ENCODE results near the gene PM20D1. TPM values are rescaled to one million over a fixed set of nuclear protein-coding genes. Genes with fewer than 3 reads are reported as not detected.
"Not testable (repeated sequence)": the region's sequence is repeated elsewhere in the genome, so short reads cannot be mapped to it uniquely, and the experiment has no call there.

Gene PM20D1
- total RNA-seq, 2 donors from 2014 or later: 0.14 TPM; not detected in 1

DNA sequence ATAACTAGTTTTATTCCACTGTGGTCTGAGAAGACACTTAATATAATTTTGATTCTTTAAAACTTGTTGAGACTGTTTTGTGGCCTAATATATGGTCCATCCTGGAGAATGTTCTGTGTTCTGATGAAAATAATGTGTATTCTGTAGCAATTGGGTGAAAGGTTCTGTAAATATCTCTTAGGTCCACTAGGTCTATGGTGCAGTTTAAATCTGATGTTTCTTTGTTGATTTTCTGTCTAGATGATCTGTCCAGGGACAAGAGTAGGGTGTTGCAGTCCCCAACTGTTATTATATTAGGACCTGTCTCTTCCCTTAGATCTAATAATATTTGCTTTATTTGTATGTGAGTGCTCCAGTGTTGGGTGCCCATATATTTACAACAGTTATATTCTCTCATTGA is 33.9 kb upstream of the PM20D1 start:
- no peak for DNase-seq (ENCODE audit: low spot score)
- no peak for TF ChIP-seq CTCF (IDR thresholded peaks at IDR 0.05)
- H3K27me3 ChIP-seq (replicated peaks; ENCODE audit: insufficient read depth): no peaks in the 10 kb centered on the region
- no peak overlapping the region for H3K27ac ChIP-seq
- ATAC-seq (ENCODE audit: insufficient number of reproducible peaks, low FRiP score, low read depth): no peak
- no peaks in the 10 kb centered on the region for H3K4me1 ChIP-seq (ENCODE audit: control insufficient read depth in 1 of 2, low read depth in 2 of 2)
- H3K4me3 ChIP-seq: no peak overlapping the region
- H3K9me3 ChIP-seq: peaks cover 1% of the 10 kb centered on the region
- no peaks in the 10 kb centered on the region for H3K36me3 ChIP-seq

GRCh38 chr1:205880923-205881322 is 31.0 kb upstream of the PM20D1 start:
- ATAC-seq (ENCODE audit: insufficient number of reproducible peaks, low FRiP score, low read depth) (no peak), DNase-seq (ENCODE audit: low spot score) (no peak)
- H3K4me3 ChIP-seq: no peak overlapping the region
- no peaks in the 10 kb centered on the region for H3K4me1 ChIP-seq (ENCODE audit: control insufficient read depth in 1 of 2, low read depth in 2 of 2)
- H3K27ac ChIP-seq: no peak overlapping the region
- TF ChIP-seq CTCF (IDR thresholded peaks at IDR 0.05): no peak
- H3K27me3 ChIP-seq (replicated peaks; ENCODE audit: insufficient read depth): no peaks in the 10 kb centered on the region
- peaks cover 5% of the 10 kb centered on the region for H3K9me3 ChIP-seq
- no peaks in the 10 kb centered on the region for H3K36me3 ChIP-seq

DNA sequence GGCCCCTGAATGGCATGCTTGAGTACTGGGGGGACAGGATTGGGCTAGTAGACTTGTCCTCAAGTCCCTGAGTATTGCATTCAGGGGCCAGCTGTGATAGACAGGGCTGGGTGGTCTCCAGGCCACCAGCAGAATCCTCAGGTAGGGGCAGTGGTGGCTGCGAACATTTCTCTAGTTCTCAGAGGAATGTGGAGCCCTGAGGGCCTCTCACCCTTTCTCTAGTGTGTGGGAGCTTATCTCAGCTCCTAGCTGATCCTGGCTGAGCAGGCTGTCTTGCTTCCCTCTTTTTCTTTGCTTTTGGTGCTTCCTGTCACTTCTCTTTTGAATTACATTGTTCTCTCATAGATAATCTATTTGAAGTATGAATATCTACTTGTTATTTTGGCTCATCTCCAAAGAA is 30.0 kb upstream of the PM20D1 start:
- H3K27me3 ChIP-seq (replicated peaks; ENCODE audit: insufficient read depth): no peaks in the 10 kb centered on the region
- ATAC-seq (ENCODE audit: insufficient number of reproducible peaks, low FRiP score, low read depth) (no peak), DNase-seq (ENCODE audit: low spot score) (no peak)
- no peaks in the 10 kb centered on the region for H3K4me1 ChIP-seq (ENCODE audit: control insufficient read depth in 1 of 2, low read depth in 2 of 2)
- no peak overlapping the region for H3K27ac ChIP-seq
- H3K4me3 ChIP-seq: no peak overlapping the region
- peaks cover 5% of the 10 kb centered on the region for H3K9me3 ChIP-seq
- no peaks in the 10 kb centered on the region for H3K36me3 ChIP-seq
- no peak for TF ChIP-seq CTCF (IDR thresholded peaks at IDR 0.05)

- DNase-seq (ENCODE audit: low spot score): no peak
- no peak for TF ChIP-seq CTCF (IDR thresholded peaks at IDR 0.05)
- no peak for ATAC-seq (ENCODE audit: insufficient number of reproducible peaks, low FRiP score, low read depth)
Measured at GRCh38 chr1:205878026-205878425, 28.1 kb upstream of the PM20D1 start.

GRCh38 chr1:205873148-205873547 is 23.2 kb upstream of the PM20D1 start:
- H3K27ac ChIP-seq; DNase-seq (ENCODE audit: low spot score); ATAC-seq (ENCODE audit: insufficient number of reproducible peaks, low FRiP score, low read depth); H3K9me3 ChIP-seq; H3K4me3 ChIP-seq; H3K4me1 ChIP-seq (ENCODE audit: control insufficient read depth in 1 of 2, low read depth in 2 of 2); H3K27me3 ChIP-seq (replicated peaks; ENCODE audit: insufficient read depth); H3K36me3 ChIP-seq: not testable (repeated sequence)

More at GRCh38 chr1:205878026-205878425, 28.1 kb upstream of the PM20D1 start:
- H3K27me3 ChIP-seq (replicated peaks; ENCODE audit: insufficient read depth): no peaks in the 10 kb centered on the region
- no peak overlapping the region for H3K4me3 ChIP-seq
- H3K36me3 ChIP-seq: no peaks in the 10 kb centered on the region
- H3K4me1 ChIP-seq (ENCODE audit: control insufficient read depth in 1 of 2, low read depth in 2 of 2): no peaks in the 10 kb centered on the region
- no peak overlapping the region for H3K27ac ChIP-seq
- peaks cover 5% of the 10 kb centered on the region for H3K9me3 ChIP-seq

DNA sequence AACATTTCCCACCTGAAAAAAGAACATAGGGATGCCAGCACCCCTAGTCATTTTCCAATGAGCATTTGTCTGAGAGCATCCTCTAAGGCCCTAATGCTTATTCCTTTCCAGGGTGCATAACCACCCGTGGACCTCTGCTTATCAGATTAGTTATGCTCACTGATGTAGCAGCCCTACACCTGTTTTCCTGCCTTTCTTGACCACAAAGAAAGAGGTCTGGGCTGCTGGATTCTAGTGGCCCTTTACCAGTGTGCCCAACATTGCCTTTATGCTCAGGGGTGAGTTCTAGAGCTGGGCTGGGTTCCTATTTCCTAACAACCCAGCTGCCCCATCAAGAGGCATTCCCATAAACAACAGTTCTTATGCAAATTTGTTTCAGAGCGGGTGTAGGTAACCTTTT is 20.3 kb upstream of the PM20D1 start:
- Histone ChIP-seq H3K27me3 (replicated peaks; ENCODE audit: insufficient read depth) (no peaks in the 10 kb centered on the region), H3K9me3 (no peaks in the 10 kb centered on the region), H3K36me3 (no peaks in the 10 kb centered on the region), H3K4me1 (ENCODE audit: control insufficient read depth in 1 of 2, low read depth in 2 of 2) (no peaks in the 10 kb centered on the region), H3K27ac (no peak overlapping the region), H3K4me3 (no peak overlapping the region)
- no peak for DNase-seq (ENCODE audit: low spot score)
- ATAC-seq (ENCODE audit: insufficient number of reproducible peaks, low FRiP score, low read depth): no peak
- TF ChIP-seq CTCF (IDR thresholded peaks at IDR 0.05): no peak

Data from thoracic aorta (tissue), 2 donors.